Stimulated activated CD8-positive, alpha-beta memory T cell treated with anti-CD3 and anti-CD28 coated beads, Interleukin-12 subunit alpha, Interleukin-12 subunit beta, amount 100 ng/mL, for 24 hours (primary cell): ENCODE data around the gene KIF18B.
A peak's percentile ranks its signal among the peaks of the same experiment; 100 is the strongest.

Experiments used
- DNase-seq: peaks from one replicate; pipeline ENCODE4 v3.0.0-alpha.2; 2020; ENCODE audit errors: extremely low read depth

Gene KIF18B

DNA sequence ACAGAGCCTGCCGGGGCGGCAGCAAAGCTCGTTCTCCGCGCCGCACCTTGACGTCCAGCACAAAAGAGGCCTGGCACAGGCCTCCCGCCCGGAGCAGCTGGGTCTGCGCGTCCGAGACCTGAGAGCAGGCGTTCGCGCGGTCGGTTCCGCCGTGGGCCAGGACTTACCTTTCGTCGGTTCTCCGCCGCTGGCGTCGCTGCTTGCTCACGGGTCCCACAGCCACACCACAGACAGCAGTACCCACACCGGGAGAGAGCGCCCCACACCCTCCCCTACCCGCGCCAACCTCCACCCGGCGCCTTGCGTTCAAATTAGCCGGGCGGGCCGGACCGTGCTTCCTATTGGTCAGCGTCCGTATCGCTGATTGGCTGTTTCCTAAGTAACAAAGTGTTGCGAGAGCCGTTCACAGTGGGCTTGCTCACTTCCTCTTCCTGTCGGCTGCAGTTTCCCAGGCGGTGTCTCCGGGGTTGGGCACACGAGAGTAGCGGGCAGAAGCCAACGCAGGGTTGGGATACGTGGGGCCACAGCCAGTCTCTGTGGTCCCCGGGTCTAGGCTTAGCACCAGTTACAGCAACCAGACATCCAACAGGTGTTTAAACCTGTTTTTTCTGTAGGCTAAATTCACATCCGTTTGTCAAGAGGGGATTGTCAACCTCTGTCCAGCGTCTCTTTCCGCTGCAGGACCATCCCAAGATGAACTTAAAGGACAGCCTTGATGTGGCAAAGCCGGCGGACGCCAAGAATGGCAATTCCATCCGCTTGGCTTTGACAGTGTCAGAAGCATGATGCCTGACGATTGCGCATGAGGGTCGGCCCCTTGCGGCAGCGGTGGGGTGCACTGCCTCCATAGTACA is at the start of gene KIF18B:
KIF18B (minus strand) TSS at position 313 of the 854 bp plus-strand sequence. CDS start 11,429 bp downstream, outside the sequence.
- DNase-seq: peak; percentile 71

- DNase-seq: no peak
These were observed 48.7 kb upstream of the KIF18B start for GRCh38 chr17:44996304-44996703.

DNA sequence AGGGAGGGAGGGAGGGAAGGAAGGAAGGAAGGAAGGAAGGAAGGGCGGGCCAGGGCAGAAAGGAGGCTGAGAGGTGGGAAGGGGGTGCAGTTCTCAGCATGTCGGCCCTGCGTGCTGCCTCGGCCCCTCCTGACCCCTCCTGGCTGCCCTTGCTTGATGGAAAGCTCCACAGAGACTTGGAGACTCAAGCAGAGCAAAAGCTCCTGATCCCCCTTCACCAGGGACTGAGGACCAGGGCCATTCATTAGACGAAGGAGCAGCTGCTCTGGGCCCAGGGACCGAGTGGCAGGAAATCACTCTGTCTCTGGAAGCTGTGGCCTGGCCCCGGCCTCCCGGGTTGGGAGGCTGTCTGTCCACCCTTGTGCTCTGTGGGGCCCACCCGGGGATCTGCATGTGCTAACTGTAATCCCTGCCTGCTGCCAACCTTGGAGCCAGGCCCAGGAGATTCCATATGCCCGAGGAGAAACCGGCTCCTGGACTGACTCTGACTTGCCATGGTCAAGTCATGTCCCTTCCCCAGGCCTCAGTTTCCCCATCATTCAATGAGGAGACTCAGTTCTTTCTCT is 47.9 kb upstream of the KIF18B start:
- no peak for DNase-seq

DNA sequence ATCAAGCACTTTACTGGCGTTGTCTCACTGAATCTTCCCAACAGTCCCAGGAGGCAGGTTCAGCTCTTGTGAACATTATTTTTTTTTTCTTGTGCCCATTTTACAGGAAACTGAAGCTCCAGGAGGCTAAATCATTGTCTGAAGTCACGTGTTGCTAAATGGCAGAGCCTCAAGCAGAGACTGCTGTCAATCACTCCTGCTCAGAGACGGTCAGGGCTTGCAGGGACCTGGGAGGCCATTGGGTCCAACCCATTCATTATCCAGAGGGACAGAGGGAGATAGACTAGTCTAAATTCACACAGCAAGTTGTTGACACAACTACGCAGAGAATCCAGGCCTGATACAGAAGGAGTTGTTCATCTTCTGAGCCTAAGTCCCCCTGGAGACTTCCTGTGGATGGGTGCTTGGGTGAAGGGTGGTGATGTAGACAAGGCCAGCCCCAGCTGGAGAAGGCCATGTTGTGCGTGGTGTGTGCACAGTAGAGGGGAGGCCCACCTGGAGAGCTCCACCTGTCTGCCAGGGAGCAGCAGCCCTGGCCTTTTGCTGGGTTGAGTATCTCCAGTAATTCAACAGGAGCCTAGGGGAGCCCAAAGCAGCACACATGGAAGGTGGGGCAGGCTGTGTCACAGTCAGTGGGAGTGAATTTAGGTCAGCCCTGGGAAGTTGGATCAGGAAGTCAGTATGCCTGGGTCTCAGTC is 44.8 kb upstream of the KIF18B start:
- DNase-seq: no peak

DNA sequence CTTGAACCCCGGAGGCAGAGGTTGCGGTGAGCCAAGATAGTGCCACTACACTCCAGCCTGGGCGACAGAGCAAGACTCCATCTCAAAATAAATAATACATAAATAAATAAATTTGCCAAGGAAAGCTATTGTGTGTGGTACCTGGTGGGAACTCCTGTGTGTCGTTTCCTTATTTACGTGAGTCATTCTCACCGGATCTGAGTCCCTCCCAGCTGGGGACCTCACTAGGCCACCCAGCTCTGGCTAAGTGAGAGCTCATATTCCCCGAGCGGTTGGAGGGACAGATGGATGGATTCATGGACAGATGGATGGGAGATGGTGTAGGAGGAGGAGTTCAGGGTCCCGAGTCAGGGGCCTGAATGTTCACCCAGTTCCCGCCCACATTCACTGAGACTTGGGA is 43.4 kb upstream of the KIF18B start:
- no peak for DNase-seq

DNA sequence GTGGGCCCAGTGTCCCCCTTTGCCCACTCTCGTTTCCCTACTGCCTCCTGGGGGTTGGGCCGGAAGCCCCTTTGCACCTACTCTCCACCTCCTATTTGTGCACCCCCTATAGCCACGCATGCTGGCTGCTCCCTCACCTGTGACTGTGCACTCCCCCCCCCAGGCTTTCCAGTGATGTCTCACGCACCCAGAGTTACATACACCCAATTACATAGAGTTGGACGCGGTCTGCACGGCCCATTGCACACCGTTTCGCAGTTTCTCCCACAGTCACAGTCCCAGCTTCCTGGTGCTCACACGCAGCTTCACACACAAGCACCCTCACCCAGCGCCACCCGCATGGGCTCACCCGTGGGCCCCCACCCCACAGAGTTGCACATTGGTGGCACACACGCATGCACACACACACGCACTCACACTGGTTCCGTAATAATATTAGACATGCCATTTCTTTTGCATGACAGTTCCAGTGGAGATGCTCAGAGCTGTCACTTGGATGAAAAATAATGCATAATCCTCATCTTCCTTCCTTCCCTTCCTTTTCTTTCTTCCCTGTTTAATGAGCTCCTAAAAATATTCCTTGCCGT is 42.1 kb upstream of the KIF18B start:
- no peak for DNase-seq

DNA sequence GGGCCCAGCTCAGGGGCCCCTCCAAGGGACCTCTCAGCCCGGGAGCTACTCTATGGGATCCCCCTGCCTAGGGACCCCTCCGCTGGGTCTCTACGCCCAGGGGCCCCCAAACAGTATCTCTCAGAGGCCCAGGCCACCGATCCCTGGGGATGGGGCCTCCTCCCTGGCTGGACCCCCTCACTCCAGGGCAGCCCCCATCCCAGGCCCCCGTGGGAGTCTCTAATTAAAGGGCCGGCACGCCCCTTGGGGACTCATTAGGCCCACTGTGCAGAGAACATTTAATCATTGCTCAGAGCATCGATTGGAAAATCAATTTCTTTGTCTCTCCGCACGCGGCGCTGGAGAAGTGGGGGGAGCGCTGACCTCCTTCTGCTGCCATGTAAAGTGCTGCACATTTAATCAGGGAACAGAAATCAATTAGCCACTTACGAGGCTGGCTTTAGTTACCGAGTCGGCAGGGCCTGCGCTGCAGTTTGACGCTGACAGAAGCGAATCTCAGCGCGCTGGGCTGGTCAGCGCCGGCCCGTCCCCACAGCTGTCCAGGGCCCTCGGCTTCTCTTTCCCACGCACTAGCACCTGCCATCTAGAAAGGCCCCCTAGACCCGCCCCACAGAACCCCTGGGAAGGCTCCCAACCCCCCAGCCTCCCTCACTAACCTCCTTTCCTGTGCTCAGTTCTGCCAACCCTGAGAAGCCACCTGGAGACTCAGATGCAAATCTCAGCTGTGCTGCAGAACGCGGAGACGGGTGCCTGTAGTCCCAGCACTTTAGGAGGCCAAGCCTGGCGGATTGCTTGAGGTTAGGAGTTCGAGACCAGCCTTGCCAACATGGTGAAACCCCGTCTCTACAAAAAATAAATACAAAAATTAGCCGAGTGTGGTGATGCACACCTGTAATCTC is 40.7 kb upstream of the KIF18B start:
- DNase-seq: no peak

DNA sequence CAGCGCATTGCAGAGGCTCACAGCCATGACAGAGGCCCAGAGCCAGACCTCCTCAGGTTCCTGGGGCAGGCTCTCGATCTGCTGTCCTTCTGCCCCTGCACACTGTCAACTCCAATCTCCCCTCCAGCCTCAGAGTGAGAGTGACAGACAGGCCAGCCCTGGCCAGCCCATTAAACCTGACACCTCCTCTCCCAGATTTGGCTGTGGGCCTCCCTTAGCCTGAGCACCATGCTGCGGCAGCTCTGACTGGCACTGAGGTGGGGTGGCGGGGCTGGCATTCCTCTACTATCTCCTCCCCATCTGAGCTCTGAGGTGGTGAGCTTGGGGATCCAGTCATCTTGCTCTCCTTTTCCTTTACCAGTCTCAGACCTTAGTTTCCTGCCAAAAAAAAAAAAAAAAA is 36.0 kb upstream of the KIF18B start:
- DNase-seq: no peak

GRCh38 chr17:44982113-44982702 is 34.6 kb upstream of the KIF18B start:
- DNase-seq: no peak

DNA sequence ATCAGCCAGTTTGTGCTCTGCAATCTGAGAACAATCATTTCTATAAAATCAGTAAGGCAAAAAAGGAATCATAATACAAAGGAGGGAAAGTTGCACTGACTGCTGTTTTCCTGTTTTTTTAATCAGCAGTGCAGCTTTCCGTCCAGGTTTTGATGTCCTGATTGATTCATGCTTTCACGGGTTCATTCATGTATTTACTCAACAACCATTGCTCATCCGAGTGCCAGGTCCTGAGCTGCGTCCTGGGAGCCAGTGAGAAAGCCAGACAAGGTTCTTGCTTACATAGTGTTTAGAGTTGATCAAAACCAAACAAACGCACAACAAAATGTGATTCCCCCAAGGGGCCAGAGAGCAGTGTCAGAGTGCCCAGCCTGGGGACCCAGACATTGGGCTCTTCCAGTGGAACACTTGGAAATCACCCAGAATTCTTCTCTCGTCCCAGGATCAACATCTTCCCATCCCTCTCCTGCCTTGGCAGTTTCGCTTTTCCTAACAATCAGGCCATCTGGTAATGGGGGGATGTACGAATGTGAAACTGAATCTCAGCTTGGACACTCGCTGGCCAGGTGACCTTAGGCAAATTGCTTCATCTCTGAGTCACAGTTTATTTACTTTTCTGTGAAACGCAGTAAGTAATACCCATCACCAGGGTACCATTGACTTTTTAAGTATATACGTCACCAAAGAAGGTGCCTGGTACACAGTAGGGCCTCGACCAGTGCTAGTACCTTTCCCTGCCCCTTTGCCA is 33.8 kb upstream of the KIF18B start:
- DNase-seq: no peak

DNA sequence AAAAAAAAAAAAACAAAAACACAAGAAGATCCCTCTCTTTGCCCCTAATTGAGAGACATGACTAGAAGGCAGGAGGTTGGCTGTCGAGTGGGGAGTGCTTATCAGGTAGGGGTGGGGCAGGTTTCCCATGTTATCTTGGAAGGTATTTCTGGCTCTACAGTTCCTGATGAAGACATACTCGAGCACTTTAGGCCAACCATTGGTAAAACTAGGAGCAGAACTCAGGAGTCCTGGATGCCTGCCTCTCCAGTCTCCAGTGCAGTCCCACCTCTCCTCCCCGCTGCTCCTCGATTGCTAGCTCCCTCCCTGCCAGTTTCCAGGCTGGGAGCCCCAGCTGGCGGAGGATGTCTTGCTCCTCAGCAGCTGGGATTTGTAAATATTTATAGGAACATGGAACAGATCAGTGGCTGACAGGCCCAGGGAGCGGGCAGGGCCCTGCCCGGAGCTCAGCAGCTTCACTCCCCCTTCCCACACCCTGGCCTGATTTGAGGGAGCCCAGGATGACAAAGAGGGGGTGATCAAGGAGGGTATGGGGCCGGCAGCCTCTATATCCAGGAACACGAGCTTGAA is 31.9 kb upstream of the KIF18B start:
- DNase-seq: no peak

DNA sequence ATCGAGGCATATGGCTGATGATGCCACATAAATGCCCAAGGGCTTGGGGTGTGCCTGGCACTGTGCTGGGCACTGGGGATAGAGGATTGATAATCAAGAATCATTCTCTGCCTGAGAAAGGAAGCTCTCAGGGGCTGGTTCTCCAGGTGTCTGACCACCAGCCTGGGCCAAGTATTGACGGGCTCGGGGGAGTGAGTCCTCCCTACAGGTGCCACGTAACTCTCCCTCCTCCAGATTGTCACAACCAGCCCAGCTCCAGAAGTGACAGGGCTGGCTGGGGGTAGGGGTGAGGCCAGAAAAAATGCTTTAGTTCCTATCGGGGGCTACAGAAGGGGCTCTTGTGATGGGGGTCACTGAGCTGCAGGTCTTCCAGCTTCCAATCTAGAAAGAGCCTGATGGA is 31.2 kb upstream of the KIF18B start:
- DNase-seq: no peak

- no peak for DNase-seq
These were observed 30.4 kb upstream of the KIF18B start for GRCh38 chr17:44977814-44978550.

DNA sequence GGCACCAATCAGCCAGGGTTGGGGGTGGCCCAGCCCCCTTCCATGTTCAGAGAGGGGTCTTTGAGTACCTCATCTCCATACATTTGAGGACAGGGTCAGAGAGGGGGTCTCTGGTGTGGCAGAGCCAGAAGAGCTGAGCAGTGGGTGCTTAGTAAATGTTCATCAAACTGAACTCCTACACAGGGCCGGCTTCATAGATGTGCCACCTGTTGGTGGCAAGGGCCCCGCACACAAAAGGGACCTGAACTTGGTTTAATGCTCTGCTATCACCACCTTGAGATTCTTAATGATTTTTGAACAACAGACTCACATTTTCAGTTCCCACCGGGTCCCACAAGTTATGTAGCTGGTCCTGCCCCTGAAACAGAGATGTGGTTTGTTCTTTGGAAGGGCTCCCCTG is 29.5 kb upstream of the KIF18B start:
- no peak for DNase-seq

DNA sequence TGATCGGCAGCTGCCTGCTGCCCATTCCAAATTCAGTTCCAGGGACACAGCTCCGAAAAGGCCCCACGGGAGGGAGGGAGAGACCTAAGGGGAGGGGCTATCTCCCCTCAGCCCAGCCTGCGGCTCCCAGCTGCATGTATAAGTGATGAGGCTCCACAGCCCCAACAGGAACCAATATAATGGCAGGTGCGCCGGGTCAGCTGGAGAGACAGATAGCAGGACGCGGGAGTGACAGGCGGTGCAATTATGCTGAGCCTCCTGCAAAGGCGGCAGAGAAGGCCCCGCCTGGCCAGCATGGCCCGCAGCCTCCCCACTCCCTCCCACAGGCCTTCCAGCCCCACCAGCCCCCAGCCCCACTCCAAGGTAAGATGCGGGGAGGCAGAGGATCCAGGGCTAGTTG is 28.6 kb upstream of the KIF18B start:
- DNase-seq: no peak

- DNase-seq: no peak
These were observed 25.4 kb upstream of the KIF18B start for GRCh38 chr17:44972953-44973352.

GRCh38 chr17:44971776-44972483 is 24.4 kb upstream of the KIF18B start:
- DNase-seq: peak; percentile 25

DNA sequence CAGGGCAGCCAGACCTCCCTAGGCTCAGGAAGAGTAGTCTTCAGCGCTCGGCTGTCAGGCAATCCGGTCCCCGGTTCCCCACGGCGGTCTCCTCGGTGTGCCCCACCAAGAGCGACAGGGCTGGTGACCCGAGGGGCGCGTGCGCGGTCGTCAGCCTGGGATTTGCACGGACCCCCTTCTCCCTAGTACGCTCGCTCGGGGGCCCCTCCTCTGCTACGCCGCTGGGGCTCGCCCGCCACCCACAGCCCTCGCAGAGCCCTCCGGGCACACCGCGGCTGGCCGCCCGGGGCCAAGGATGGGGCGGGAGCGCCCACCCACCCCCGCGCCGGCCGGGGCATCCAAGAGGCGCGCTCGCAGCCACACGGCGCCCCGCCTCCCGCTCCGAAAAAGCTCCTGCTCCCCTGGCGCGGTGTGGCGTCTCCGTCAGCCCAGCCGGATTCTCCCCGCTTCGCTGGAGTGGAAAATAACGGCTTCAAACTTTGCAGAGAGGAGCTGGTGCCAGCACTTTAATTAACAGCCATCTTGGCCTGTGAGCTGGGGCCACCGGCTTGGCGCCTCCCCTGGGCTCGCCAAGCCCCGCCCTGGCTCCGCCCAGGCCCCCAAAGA is 22.7 kb upstream of the KIF18B start:
- no peak for DNase-seq
